Measurements from ENCODE around the gene KRTAP4-1.

Gene KRTAP4-1

GRCh38 chr17:41185001-41185400 lies 290 bp upstream of the KRTAP4-1 start:
- DNase-seq (ENCODE audit: low read depth): no peak
- H3K4me3 ChIP-seq (ENCODE audit: low read depth, low read length): no peak overlapping the region
- no peak for TF ChIP-seq CTCF (IDR thresholded peaks at IDR 0.05; ENCODE audit: insufficient read depth, low read depth, low read length, missing control alignments)

GRCh38 chr17:41178843-41179616 lies 5.7 kb downstream of the KRTAP4-1 start:
- no peak for TF ChIP-seq CTCF (IDR thresholded peaks at IDR 0.05; ENCODE audit: insufficient read depth, low read depth, low read length, missing control alignments)
- DNase-seq (ENCODE audit: low read depth): no peak
- no peak overlapping the region for H3K4me3 ChIP-seq (ENCODE audit: low read depth, low read length)

- no peak for TF ChIP-seq CTCF (IDR thresholded peaks at IDR 0.05; ENCODE audit: insufficient read depth, low read depth, low read length, missing control alignments)
- no peak for DNase-seq (ENCODE audit: low read depth)
- H3K4me3 ChIP-seq (ENCODE audit: low read depth, low read length): no peak overlapping the region
These were observed 6.4 kb downstream of the KRTAP4-1 start for GRCh38 chr17:41178341-41178740.

- no peak for DNase-seq (ENCODE audit: low read depth)
- H3K4me3 ChIP-seq (ENCODE audit: low read depth, low read length): no peak within 1 kb of the TSS
- TF ChIP-seq CTCF (IDR thresholded peaks at IDR 0.05; ENCODE audit: insufficient read depth, low read depth, low read length, missing control alignments): no peak
These were observed 6.9 kb downstream of the KRTAP4-1 start, which contains the start of gene KRTAP4-2 for GRCh38 chr17:41177727-41178271. KRTAP4-2 (minus strand) TSS chr17:41178221; CDS start chr17:41178164, 57 bp downstream.

- H3K4me3 ChIP-seq (ENCODE audit: low read depth, low read length): no peak overlapping the region
- DNase-seq (ENCODE audit: low read depth): peak; percentile 14
- no peak for TF ChIP-seq CTCF (IDR thresholded peaks at IDR 0.05; ENCODE audit: insufficient read depth, low read depth, low read length, missing control alignments)
These were observed 7.8 kb downstream of the KRTAP4-1 start for GRCh38 chr17:41176744-41177387.

GRCh38 chr17:41171886-41172285 lies 12.8 kb downstream of the KRTAP4-1 start:
- no peak for DNase-seq (ENCODE audit: low read depth)
- H3K4me3 ChIP-seq (ENCODE audit: low read depth, low read length): no peak overlapping the region
- no peak for TF ChIP-seq CTCF (IDR thresholded peaks at IDR 0.05; ENCODE audit: insufficient read depth, low read depth, low read length, missing control alignments)

Data from GM12865 (cell line).